ENCODE results near the gene DIDO1. TPM values are rescaled to one million over a fixed set of nuclear protein-coding genes. Genes with fewer than 3 reads are reported as not detected.
"Not testable (repeated sequence)": the region's sequence is repeated elsewhere in the genome, so short reads cannot be mapped to it uniquely, and the experiment has no call there.

The DIDO1 gene
- polyA plus RNA-seq, 1 of the 3 experiments (the other 2 are of a cell fraction), result 14.7 TPM

DNA sequence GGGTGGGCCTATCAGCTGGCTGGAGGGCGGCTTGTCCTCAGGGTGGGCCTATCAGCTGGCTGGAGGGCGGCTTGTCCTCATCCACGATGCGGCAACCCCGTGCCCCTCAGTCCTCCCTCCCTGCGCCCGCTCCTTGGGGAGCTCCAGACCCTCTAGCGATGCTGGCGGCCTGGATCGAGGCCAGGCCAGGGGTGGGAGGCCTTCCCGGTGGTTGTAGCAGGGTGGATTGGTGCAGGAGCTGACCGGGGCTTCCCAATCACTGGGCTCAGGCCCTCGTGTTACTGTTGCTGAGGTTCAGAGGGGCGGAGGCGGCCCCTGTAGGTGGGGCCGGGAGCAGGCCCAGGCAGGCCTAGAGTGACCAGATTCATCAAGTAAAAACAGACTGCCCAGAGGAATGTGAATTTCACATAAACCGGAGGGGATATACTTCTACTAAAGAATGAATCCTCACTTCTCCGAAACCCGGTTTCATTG is 35.0 kb upstream of the DIDO1 start (continued):
- TF ChIP-seq FOXM1 (IDR thresholded peaks at IDR 0.05; ENCODE audit: low read depth), result no peak
- no peak for TF ChIP-seq TEAD4 (IDR thresholded peaks at IDR 0.05; ENCODE audit: borderline replicate concordance, insufficient read depth)
- no peak for TF ChIP-seq EZH2phosphoT487 (IDR thresholded peaks at IDR 0.05; ENCODE audit: borderline replicate concordance, low read depth)
- TF ChIP-seq GATA2 (CRISPR knock-in tag; IDR thresholded peaks at IDR 0.05), result no peak

DNA sequence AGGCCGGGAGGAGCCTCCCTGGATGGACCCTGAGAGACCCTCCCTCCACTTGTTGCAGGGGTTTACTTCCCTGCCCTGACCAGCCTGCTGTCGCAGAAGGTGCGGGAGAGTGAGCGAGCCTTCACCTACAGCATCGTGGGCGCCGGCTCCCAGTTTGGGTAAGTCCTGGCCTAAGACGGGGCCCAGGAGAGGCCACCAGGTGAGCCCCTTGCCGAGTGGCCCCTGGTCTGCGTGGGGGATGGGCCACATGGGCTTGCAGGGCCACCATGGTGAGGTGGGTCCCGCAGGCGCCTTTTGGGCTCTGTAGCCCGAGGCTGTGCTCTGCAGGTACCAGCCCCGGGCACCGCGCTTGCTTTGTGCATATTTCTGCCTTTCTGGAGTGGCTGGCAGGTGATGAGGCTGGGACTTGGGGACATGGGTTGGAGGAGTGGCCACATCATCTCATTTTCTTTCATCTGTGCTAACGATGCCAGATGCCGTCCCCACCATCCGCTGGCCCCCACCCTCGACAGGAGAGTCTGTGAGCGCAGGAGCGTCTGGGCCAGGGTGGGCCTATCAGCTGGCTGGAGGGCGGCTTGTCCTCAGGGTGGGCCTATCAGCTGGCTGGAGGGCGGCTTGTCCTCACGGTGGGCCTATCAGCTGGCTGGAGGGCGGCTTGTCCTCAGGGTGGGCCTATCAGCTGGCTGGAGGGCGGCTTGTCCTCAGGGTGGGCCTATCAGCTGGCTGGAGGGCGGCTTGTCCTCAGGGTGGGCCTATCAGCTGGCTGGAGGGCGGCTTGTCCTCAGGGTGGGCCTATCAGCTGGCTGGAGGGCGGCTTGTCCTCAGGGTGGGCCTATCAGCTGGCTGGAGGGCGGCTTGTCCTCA is 34.4 kb upstream of the DIDO1 start:
- H4K20me1 ChIP-seq (ENCODE audit: insufficient read depth); H3K27ac ChIP-seq (ENCODE audit: low read depth in 2 of 2, low read length in 1 of 2); POLR2A ChIA-PET; H2AFZ ChIP-seq (ENCODE audit: low read depth); H3F3A ChIP-seq (replicated peaks; ENCODE audit: insufficient read depth); H3K4me2 ChIP-seq; H3K4me3 ChIP-seq (ENCODE audit: low read depth in 2 of 2, low read length in 1 of 2); H3K9me3 ChIP-seq; H3K9ac ChIP-seq; H3K9me2 ChIP-seq; H3K4me1 ChIP-seq (ENCODE audit: control insufficient read depth in 1 of 2, insufficient read depth in 2 of 2, low read depth in 1 of 2, low read length in 1 of 2); H3K36me3 ChIP-seq (replicated peaks in 1 of 2; ENCODE audit: control insufficient read depth in 1 of 2, insufficient read depth in 2 of 2, low read length in 1 of 2); H3K79me2 ChIP-seq (ENCODE audit: insufficient read depth): not testable (repeated sequence)
- H3K27me3 ChIP-seq (ENCODE audit: insufficient read depth), result 0 out of 2 replicates have a peak, but pooled peaks cover 11% of the 10 kb centered on the region
- peak; percentile 72 for DNase-seq
- WGBS (ENCODE audit: low lambda C conversion rate), result 75% methylated on average over 11 of the region's 31 CpGs
- CTCF ChIA-PET, result interaction anchor here (1.0 to 1.8 kb wide), 6 partner anchors 10 to 50 kb away, joined by 4 to 8 read pairs (median 4); no protein-coding TSS in a partner anchor

DNA sequence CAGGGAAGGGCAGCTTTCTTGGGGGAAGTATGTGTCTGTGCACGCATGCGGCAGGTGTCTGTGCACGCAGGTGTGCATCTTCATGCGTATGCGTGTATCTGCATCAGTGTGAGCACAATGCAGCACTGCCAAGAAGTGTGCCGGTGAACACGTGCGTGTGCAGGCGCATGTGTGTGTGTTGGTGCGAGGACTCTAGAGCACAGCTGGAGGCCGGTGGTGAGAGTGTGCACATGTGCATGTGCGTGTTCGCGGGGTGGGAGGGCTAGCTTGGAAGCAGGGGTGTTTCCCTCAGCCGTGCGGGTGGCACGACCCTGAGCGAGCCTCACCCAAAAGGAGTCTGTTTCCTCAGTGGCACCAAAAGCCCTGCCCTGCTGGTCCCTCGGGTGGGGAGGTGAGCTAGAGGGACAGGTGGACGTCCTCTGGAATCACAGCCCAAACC is 33.7 kb upstream of the DIDO1 start:
- Histone ChIP-seq H3K9ac (no peak overlapping the region), H4K20me1 (ENCODE audit: insufficient read depth) (no peaks in the 10 kb centered on the region), H3K4me2 (no peak overlapping the region), H3K36me3 (replicated peaks in 1 of 2; ENCODE audit: control insufficient read depth in 1 of 2, insufficient read depth in 2 of 2, low read length in 1 of 2) (no peaks in the 10 kb centered on the region), H3K27me3 (ENCODE audit: insufficient read depth) (0 out of 2 replicates have a peak, but pooled peaks cover 11% of the 10 kb centered on the region), H3K4me1 (ENCODE audit: control insufficient read depth in 1 of 2, insufficient read depth in 2 of 2, low read depth in 1 of 2, low read length in 1 of 2) (peaks cover 0 to 3% of the 10 kb centered on the region in 2 experiments; a peak in 1 of 4 replicates), H3K4me3 (ENCODE audit: low read depth in 2 of 2, low read length in 1 of 2) (no peak overlapping the region), H3F3A (replicated peaks; ENCODE audit: insufficient read depth) (no peaks in the 10 kb centered on the region), H3K9me3 (no peaks in the 10 kb centered on the region), H2AFZ (ENCODE audit: low read depth) (no peak overlapping the region), H3K79me2 (ENCODE audit: insufficient read depth) (no peaks in the 10 kb centered on the region), H3K9me2 (no peaks in the 10 kb centered on the region), H3K27ac (ENCODE audit: low read depth in 2 of 2, low read length in 1 of 2) (no peak overlapping the region)
- TF ChIP-seq FOXJ3 (CRISPR knock-in tag; IDR thresholded peaks at IDR 0.05), result no peak
- ChIA-PET POLR2A (no interaction called here), CTCF (interaction anchor here (0.9 to 1.8 kb wide), 3 partner anchors 11 to 39 kb away, joined by 3 to 8 read pairs (median 4); no protein-coding TSS in a partner anchor)
- WGBS (ENCODE audit: low lambda C conversion rate), result 89% methylated on average over 18 of the region's 20 CpGs
- DNase-seq, result peak; percentile 20
